Subcutaneous abdominal adipose tissue (tissue), 5 donors: ENCODE data around the gene BABAM2.

Experiments used
- H3K27ac ChIP-seq: one replicate; pipeline ENCODE4 v1.7.0; 2013; ENCODE audit warnings: low read depth, mild to moderate bottlenecking, inconsistent platforms, low read length, moderate library complexity
- H3K27me3 ChIP-seq, 5 donors: one replicate each; pipeline ENCODE4 v1.7.0; 2013; ENCODE audit warnings: low read length in 5 of 5, inconsistent platforms in 1 of 5; ENCODE audit not compliant: control insufficient read depth in 5 of 5, insufficient read depth in 4 of 5
- H3K36me3 ChIP-seq, 5 donors: one replicate each; pipeline ENCODE4 v1.7.0; 2013; ENCODE audit warnings: low read length in 5 of 5; ENCODE audit not compliant: control insufficient read depth in 5 of 5, insufficient read depth in 5 of 5
- H3K4me1 ChIP-seq, 5 donors: one replicate each; pipeline ENCODE4 v1.7.0; 2013; ENCODE audit warnings: low read length in 5 of 5, mild to moderate bottlenecking in 3 of 5, moderate library complexity in 1 of 5; ENCODE audit not compliant: control insufficient read depth in 5 of 5, insufficient read depth in 5 of 5
- H3K4me3 ChIP-seq, 5 donors: one replicate each; pipeline ENCODE4 v1.7.0; 2013; ENCODE audit warnings: low read length in 5 of 5, low read depth in 1 of 5
- H3K9ac ChIP-seq, 5 donors: one replicate each; pipeline ENCODE4 v1.7.0; 2013; ENCODE audit warnings: low read length in 5 of 5, mild to moderate bottlenecking in 4 of 5, moderate library complexity in 3 of 5
- H3K9me3 ChIP-seq, 5 donors: one replicate each; pipeline ENCODE4 v1.7.0; 2013; ENCODE audit warnings: low read length in 5 of 5; ENCODE audit not compliant: control insufficient read depth in 5 of 5
- donor health status: healthy.
- donor health status: healthy.
- donor health status: healthy.
- donor health status: healthy.
- donor health status: healthy.

Gene BABAM2

GRCh38 chr2:28291811-28292440, 401.4 kb downstream of the BABAM2 start:
- no peaks in the 10 kb centered on the region for H3K9me3 ChIP-seq
- H3K9ac ChIP-seq, result no peak overlapping the region
- no peaks in the 10 kb centered on the region for H3K27me3 ChIP-seq
- no peaks in the 10 kb centered on the region for H3K36me3 ChIP-seq
- H3K27ac ChIP-seq, result no peak overlapping the region
- H3K4me1 ChIP-seq, result peaks cover 3 to 8% (median 4%) of the 10 kb centered on the region in 5 donors
- no peak overlapping the region for H3K4me3 ChIP-seq

GRCh38 chr2:28292491-28292890, 402.0 kb downstream of the BABAM2 start:
- Histone ChIP-seq H3K4me3 (no peak overlapping the region), H3K9me3 (no peaks in the 10 kb centered on the region), H3K4me1 (peaks cover under 1 to 4% (median 2%) of the 10 kb centered on the region in 5 donors), H3K36me3 (no peaks in the 10 kb centered on the region), H3K27me3 (no peaks in the 10 kb centered on the region), H3K9ac (no peak overlapping the region), H3K27ac (no peak overlapping the region)

DNA sequence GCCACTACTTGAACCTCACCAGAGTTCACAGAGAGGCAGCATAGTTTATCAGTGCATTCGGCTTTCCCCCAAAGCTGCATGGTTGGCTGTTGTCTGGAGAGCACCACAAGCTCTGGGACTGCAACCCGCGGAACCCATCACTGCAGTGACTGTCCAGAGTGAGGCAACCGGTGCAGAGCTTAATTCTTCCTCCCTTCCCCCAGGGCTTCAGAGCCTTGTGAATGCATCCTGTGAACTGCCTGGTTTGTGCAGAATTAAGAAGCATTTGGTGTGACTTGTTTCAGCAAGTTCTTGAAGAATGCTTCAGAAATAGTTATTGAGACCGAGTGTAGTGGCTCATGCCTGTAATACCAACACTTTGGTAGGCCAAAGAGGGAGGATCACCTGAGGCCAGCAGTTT, 402.9 kb downstream of the BABAM2 start:
- peaks cover 0 to 4% (median 2%) of the 10 kb centered on the region in 5 donors for H3K36me3 ChIP-seq
- H3K27me3 ChIP-seq, result no peaks in the 10 kb centered on the region
- no peaks in the 10 kb centered on the region for H3K4me1 ChIP-seq
- no peak overlapping the region for H3K4me3 ChIP-seq
- H3K27ac ChIP-seq, result no peak overlapping the region
- H3K9me3 ChIP-seq, result no peaks in the 10 kb centered on the region
- H3K9ac ChIP-seq, result no peak overlapping the region

DNA sequence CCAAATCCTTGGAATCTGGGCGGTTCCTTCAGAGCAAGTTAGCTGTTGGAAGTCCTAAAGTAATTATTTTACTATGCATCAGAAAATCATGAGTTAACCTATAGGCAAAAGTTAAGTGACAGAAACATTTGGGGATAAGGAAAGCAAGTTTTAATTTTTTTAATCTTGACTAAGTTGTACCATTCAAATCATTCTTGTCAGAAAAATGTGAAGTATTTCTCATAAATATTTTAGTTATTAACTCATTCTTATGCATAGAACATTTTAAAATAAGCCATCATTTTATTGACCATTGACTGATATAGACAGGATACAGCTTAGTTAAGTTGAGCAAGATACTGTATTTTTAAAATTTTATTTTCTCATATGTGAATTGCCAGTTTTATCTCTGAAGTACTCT, 403.9 kb downstream of the BABAM2 start:
- Histone ChIP-seq H3K27me3 (no peaks in the 10 kb centered on the region), H3K9ac (no peak overlapping the region), H3K4me3 (no peak overlapping the region), H3K4me1 (no peaks in the 10 kb centered on the region), H3K36me3 (peaks cover 0 to 12% (median 3%) of the 10 kb centered on the region in 5 donors), H3K9me3 (no peaks in the 10 kb centered on the region), H3K27ac (no peak overlapping the region)

- Histone ChIP-seq H3K4me1 (no peaks in the 10 kb centered on the region), H3K27ac (no peak overlapping the region), H3K9me3 (no peaks in the 10 kb centered on the region), H3K9ac (no peak overlapping the region), H3K27me3 (no peaks in the 10 kb centered on the region), H3K36me3 (peaks cover 3 to 23% (median 9%) of the 10 kb centered on the region in 5 donors), H3K4me3 (no peak overlapping the region)
Observed at GRCh38 chr2:28296243-28296642, 405.7 kb downstream of the BABAM2 start.

DNA sequence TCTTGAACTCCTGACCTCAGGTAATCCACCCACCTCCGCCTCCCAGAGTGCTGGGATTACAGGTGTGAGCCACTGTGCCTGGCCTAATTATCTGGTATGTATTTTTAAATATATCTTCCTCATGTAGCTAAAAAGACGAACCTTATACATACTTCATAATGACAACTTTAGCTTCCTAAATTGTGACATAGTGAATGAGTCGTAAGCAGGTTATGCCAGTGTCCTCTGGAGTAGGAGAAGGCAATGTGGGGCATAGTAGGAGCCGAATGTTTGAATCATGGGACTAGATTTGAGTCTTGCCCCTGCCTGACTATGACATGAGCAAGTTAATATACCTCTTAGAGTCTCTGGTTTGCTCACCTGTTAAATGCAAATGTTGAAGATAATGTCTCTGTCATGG, 406.4 kb downstream of the BABAM2 start:
- Histone ChIP-seq H3K36me3 (peaks cover 5 to 28% (median 12%) of the 10 kb centered on the region in 5 donors), H3K4me1 (no peaks in the 10 kb centered on the region), H3K9me3 (no peaks in the 10 kb centered on the region), H3K27me3 (no peaks in the 10 kb centered on the region), H3K9ac (no peak overlapping the region), H3K27ac (no peak overlapping the region), H3K4me3 (no peak overlapping the region)

DNA sequence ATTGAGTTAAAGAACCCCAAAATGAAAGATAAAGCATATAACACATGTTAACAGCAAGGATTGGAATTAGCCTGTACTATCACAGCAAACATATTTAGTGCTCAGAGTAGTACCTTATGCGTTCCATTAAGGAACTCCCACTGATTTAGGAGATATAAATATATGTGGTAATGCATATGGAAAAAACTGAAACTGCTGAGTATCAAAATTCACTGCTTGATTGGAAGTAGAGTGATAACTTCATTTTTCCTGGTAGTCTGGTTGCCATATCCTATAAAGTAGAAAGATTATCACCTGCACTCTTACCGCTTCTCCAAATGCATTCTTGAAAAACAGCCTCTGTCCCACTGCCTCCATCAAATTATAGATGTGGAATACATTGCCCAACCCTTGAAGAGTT, 407.0 kb downstream of the BABAM2 start:
- no peaks in the 10 kb centered on the region for H3K9me3 ChIP-seq
- H3K4me3 ChIP-seq, result no peak overlapping the region
- H3K36me3 ChIP-seq, result peaks cover 5 to 28% (median 12%) of the 10 kb centered on the region in 5 donors
- no peaks in the 10 kb centered on the region for H3K27me3 ChIP-seq
- no peaks in the 10 kb centered on the region for H3K4me1 ChIP-seq
- H3K27ac ChIP-seq, result no peak overlapping the region
- no peak overlapping the region for H3K9ac ChIP-seq

DNA sequence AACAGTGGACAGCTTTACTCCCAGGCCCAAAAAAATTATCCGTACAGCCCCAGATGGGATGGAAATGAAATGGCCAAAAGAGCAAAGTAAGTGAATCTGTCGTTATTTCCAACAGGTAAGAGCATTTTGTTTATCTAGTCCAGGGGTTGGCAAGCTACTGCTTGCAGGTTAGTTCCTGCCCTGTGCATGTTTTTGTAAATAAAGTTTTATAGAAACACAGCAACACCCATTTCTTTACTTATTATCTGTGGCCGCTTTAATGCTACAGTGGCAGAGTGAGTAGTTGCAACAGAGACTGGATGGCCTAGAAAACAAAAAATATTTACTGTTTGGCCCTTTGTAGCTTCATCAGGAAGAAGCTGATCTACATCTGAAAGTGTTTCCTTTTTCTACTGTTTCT, 407.9 kb downstream of the BABAM2 start:
- Histone ChIP-seq H3K36me3 (peaks cover 5 to 28% (median 12%) of the 10 kb centered on the region in 5 donors), H3K4me3 (no peak overlapping the region), H3K4me1 (no peaks in the 10 kb centered on the region), H3K9ac (no peak overlapping the region), H3K27ac (no peak overlapping the region), H3K27me3 (no peaks in the 10 kb centered on the region), H3K9me3 (no peaks in the 10 kb centered on the region)

GRCh38 chr2:28300485-28301341, 410.2 kb downstream of the BABAM2 start:
- Histone ChIP-seq H3K27ac (no peak overlapping the region), H3K9ac (no peak overlapping the region)

GRCh38 chr2:28305202-28305601, 414.7 kb downstream of the BABAM2 start:
- Histone ChIP-seq H3K27me3 (no peaks in the 10 kb centered on the region), H3K4me1 (no peaks in the 10 kb centered on the region), H3K9me3 (peaks cover 3 to 9% (median 6%) of the 10 kb centered on the region in 5 donors), H3K9ac (no peak overlapping the region), H3K4me3 (no peak overlapping the region), H3K36me3 (peaks cover 9 to 16% (median 15%) of the 10 kb centered on the region in 5 donors), H3K27ac (no peak overlapping the region)

More at GRCh38 chr2:28300485-28301341, 410.2 kb downstream of the BABAM2 start:
- Histone ChIP-seq H3K4me3 (no peak overlapping the region), H3K4me1 (no peaks in the 10 kb centered on the region), H3K27me3 (no peaks in the 10 kb centered on the region), H3K36me3 (peaks cover 5 to 28% (median 12%) of the 10 kb centered on the region in 5 donors), H3K9me3 (peaks cover 3 to 9% (median 6%) of the 10 kb centered on the region in 5 donors)
